PC-3 (cell line): ENCODE data around the gene VSTM4. TPM values are rescaled to one million over a fixed set of nuclear protein-coding genes. Genes with fewer than 3 reads are reported as not detected.
A peak's percentile ranks its signal among the peaks of the same experiment; 100 is the strongest.

Experiments used
- ATAC-seq: fragments of 200-7000 bp; cut with Tn5 transposase; 2 replicates; pipeline ENCODE4 v1.9.1; 2020; ENCODE audit warnings: mild to moderate bottlenecking, moderate library complexity
- BruUV-seq: library from RNA; stranded (reverse); fragments of 400-500 nt; replicated peaks from 2 replicates; lab custom pipeline; 2021; lab: Mats Ljungman, UMichigan
- CTCF ChIA-PET: fragments of 300-600 bp; sonication (Branson Sonifier 250); formaldehyde crosslinking; loops from one replicate; lab custom pipeline; 2022; ENCODE audit warnings: antibody characterized with exemption; lab: Charles Lee
- POLR2A ChIA-PET: fragments of 300-600 bp; sonication (Branson Sonifier 250); formaldehyde crosslinking; loops from one replicate; lab custom pipeline; 2022; ENCODE audit warnings: antibody characterized with exemption; ENCODE audit not compliant: unreplicated experiment; lab: Charles Lee
- DNase-seq: peaks from one replicate; pipeline ENCODE4 v3.0.0-alpha.2; 2015
- H2AFZ ChIP-seq: fragments of 300-600 bp; sonication (generic); 2 replicates; pipeline ENCODE4 v1.6.0; 2016; ENCODE audit warnings: antibody characterized with exemption, low read length
- H3F3A ChIP-seq: fragments of 300-600 bp; sonication (generic); one replicate; pipeline ENCODE4 v1.6.0; 2017; ENCODE audit warnings: antibody characterized with exemption, low read length, control low read depth, mild to moderate bottlenecking; ENCODE audit not compliant: unreplicated experiment
- H3K27ac ChIP-seq: fragments of 300-600 bp; sonication (generic); 2 replicates; pipeline ENCODE4 v1.5.1; 2016; ENCODE audit warnings: mild to moderate bottlenecking, low read length
- H3K27me3 ChIP-seq: fragments of 300-600 bp; sonication (generic); 2 replicates; pipeline ENCODE4 v1.6.1; 2016; ENCODE audit warnings: low read length, mixed read lengths
- H3K36me3 ChIP-seq: fragments of 300-600 bp; sonication (generic); 2 replicates; pipeline ENCODE4 v1.6.1; 2016; ENCODE audit warnings: low read depth, mixed run types, low read length, mixed read lengths
- H3K4me1 ChIP-seq: fragments of 300-600 bp; sonication (generic); 2 replicates; pipeline ENCODE4 v1.5.1; 2016; ENCODE audit warnings: low read length; ENCODE audit not compliant: insufficient read depth
- H3K4me2 ChIP-seq: fragments of 300-600 bp; sonication (generic); 2 replicates; pipeline ENCODE4 v1.6.0; 2016; ENCODE audit warnings: low read length
- H3K4me3 ChIP-seq: fragments of 300-600 bp; sonication (generic); 2 replicates; pipeline ENCODE4 v1.5.1; 2016; ENCODE audit warnings: mild to moderate bottlenecking, low read length, mixed read lengths
- H3K79me2 ChIP-seq: fragments of 300-600 bp; sonication (generic); 2 replicates; pipeline ENCODE4 v1.6.1; 2017; ENCODE audit warnings: low read length, mixed read lengths
- H3K9ac ChIP-seq: fragments of 300-600 bp; sonication (generic); 2 replicates; pipeline ENCODE4 v1.6.0; 2016; ENCODE audit warnings: mild to moderate bottlenecking, low read length
- H3K9me2 ChIP-seq: fragments of 300-600 bp; sonication (generic); replicated peaks from 2 replicates; pipeline ENCODE4 v1.6.1; 2016; ENCODE audit warnings: mixed run types, low read length, mixed read lengths
- H3K9me3 ChIP-seq: fragments of 300-600 bp; sonication (generic); 2 replicates; pipeline ENCODE4 v1.6.1; 2016; ENCODE audit warnings: low read length, mixed read lengths
- H4K20me1 ChIP-seq: fragments of 300-600 bp; sonication (generic); 2 replicates; pipeline ENCODE4 v1.6.1; 2016; ENCODE audit warnings: low read length, mixed read lengths
- EZH2 ChIP-seq: fragments of 300-600 bp; sonication (generic); IDR thresholded peaks from one replicate; pipeline ENCODE4 v1.6.1; 2017; ENCODE audit warnings: antibody characterized with exemption, mild to moderate bottlenecking, low read length; ENCODE audit not compliant: unreplicated experiment
- EZH2phosphoT487 ChIP-seq: fragments of 300-600 bp; sonication (generic); IDR thresholded peaks from 2 replicates; pipeline ENCODE4 v1.6.1; 2018; ENCODE audit warnings: mild to moderate bottlenecking, antibody characterized with exemption, low read length, borderline replicate concordance
- intact Hi-C: fragments of 100-400 bp; cut with micrococcal nuclease; formaldehyde crosslinking; loops from 2 replicates; pipeline ENCODE4 v1.9.0; 2023
- total RNA-seq: library from RNA; depleted of rRNA; stranded (reverse); fragments of >200 nt; gene quantifications from 2 replicates; pipeline ENCODE4 v1.2.3, GENCODE V29; 2014
- TF ChIP-seq, protein P1 (sequence below): fragments of 300-600 bp; sonication (generic); conservative IDR thresholded peaks from 2 replicates; pipeline ENCODE4 v1.5.1; 2017; ENCODE audit warnings: antibody characterized with exemption, low read depth, mild to moderate bottlenecking, low read length

Gene VSTM4
- total RNA-seq, 1 experiment from 2014 or later: not detected

DNA sequence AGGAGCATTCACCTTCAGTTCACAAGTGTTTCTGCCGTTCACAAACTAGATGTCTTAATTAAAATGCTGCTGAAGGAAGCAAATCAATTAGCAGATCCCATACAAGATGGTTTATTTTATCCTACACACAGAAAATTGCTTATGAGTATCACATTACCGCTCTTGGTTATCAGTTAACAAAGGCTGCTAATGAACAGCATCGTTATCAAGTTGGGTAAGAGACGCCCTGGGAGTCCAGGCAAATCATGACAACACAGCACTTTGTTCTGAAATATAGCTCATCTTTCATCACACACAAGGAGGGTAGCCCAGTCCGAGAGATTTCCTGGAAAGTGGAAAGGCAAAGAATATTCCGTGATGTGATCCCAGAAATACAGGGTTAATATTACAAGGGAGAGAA is 39.3 kb upstream of the VSTM4 start:
- H3K9ac ChIP-seq: no peak overlapping the region
- H3K27ac ChIP-seq: no peak overlapping the region
- H2AFZ ChIP-seq: no peak overlapping the region
- POLR2A ChIA-PET: no interaction called here
- ATAC-seq: no peak
- no peak overlapping the region for H3K4me3 ChIP-seq
- no peaks in the 10 kb centered on the region for H3K4me1 ChIP-seq
- H3K9me2 ChIP-seq: no peaks in the 10 kb centered on the region
- H3K4me2 ChIP-seq: no peak overlapping the region
- peaks cover 88% of the 10 kb centered on the region for H3K27me3 ChIP-seq
- CTCF ChIA-PET: no interaction called here
- H3K79me2 ChIP-seq: no peaks in the 10 kb centered on the region
- H4K20me1 ChIP-seq: no peaks in the 10 kb centered on the region
- intact Hi-C loops: no loop called here
- no peaks in the 10 kb centered on the region for H3F3A ChIP-seq
- BruUV-seq: no TSS peak
- H3K36me3 ChIP-seq: no peaks in the 10 kb centered on the region
- no peak for DNase-seq
- TF ChIP-seq EZH2: no peak
- TF ChIP-seq, protein P1, sequence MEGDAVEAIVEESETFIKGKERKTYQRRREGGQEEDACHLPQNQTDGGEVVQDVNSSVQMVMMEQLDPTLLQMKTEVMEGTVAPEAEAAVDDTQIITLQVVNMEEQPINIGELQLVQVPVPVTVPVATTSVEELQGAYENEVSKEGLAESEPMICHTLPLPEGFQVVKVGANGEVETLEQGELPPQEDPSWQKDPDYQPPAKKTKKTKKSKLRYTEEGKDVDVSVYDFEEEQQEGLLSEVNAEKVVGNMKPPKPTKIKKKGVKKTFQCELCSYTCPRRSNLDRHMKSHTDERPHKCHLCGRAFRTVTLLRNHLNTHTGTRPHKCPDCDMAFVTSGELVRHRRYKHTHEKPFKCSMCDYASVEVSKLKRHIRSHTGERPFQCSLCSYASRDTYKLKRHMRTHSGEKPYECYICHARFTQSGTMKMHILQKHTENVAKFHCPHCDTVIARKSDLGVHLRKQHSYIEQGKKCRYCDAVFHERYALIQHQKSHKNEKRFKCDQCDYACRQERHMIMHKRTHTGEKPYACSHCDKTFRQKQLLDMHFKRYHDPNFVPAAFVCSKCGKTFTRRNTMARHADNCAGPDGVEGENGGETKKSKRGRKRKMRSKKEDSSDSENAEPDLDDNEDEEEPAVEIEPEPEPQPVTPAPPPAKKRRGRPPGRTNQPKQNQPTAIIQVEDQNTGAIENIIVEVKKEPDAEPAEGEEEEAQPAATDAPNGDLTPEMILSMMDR: no peak
- no peak for TF ChIP-seq EZH2phosphoT487
- no peaks in the 10 kb centered on the region for H3K9me3 ChIP-seq

DNA sequence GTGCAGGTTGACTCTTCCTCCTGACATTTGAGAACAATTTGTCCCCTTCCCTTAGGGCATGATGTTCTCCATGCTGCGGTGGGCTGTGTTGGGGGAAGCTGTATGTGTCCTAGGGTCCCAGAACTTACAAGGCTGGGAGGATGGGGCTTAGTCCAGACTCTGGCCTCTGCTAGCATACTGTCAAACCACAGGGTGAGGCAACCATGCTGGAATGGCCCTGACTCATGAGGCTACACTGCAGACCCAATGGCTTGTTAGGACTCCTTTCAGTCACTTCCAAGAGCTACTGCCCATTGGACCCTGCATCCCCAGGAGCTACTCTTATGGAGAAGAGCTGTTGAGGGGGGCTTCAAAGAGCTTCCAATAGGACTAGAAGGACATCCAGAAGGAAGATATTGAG is 38.6 kb upstream of the VSTM4 start:
- H3K9ac ChIP-seq: no peak overlapping the region
- H3K4me2 ChIP-seq: no peak overlapping the region
- POLR2A ChIA-PET: no interaction called here
- no peak for ATAC-seq
- intact Hi-C loops: no loop called here
- no peaks in the 10 kb centered on the region for H3K9me3 ChIP-seq
- H3K4me1 ChIP-seq: no peaks in the 10 kb centered on the region
- H3K9me2 ChIP-seq: no peaks in the 10 kb centered on the region
- no peaks in the 10 kb centered on the region for H3K36me3 ChIP-seq
- no peak for DNase-seq
- BruUV-seq: no TSS peak
- H3K27me3 ChIP-seq: peaks cover 89% of the 10 kb centered on the region
- CTCF ChIA-PET: no interaction called here
- no peaks in the 10 kb centered on the region for H3F3A ChIP-seq
- TF ChIP-seq EZH2phosphoT487 (no peak), EZH2 (no peak)
- TF ChIP-seq, protein P1: no peak
- no peak overlapping the region for H3K27ac ChIP-seq
- H4K20me1 ChIP-seq: no peaks in the 10 kb centered on the region
- no peak overlapping the region for H2AFZ ChIP-seq
- no peaks in the 10 kb centered on the region for H3K79me2 ChIP-seq
- H3K4me3 ChIP-seq: no peak overlapping the region

DNA sequence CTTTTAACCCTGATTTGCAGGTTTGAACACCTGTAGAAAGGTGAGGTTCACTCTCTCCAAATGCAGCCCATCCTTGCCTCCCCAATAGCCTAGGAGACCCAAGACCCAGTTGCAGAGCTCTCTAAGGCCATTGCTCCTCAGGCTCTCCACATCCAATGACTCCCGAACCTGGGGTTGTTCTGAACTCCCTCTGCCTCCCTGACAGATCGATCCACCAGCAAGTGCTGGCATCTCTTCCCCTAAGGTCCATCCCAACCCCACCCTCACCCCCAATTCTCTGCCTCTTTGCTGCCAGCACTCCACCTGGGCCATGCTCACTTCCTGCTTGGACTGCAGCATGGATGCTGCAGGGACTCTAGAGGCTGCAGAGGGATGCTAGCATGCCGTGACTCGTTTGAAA is 37.8 kb upstream of the VSTM4 start:
- no peak for ATAC-seq

More for the DNA sequence above, 37.8 kb upstream of the VSTM4 start:
- no peak overlapping the region for H2AFZ ChIP-seq
- H3K79me2 ChIP-seq: no peaks in the 10 kb centered on the region
- H4K20me1 ChIP-seq: no peaks in the 10 kb centered on the region
- BruUV-seq: no TSS peak
- no peaks in the 10 kb centered on the region for H3K9me3 ChIP-seq
- H3K4me2 ChIP-seq: no peak overlapping the region
- no peak for DNase-seq
- H3K27me3 ChIP-seq: peaks cover 85% of the 10 kb centered on the region
- H3K4me1 ChIP-seq: no peaks in the 10 kb centered on the region
- CTCF ChIA-PET: no interaction called here
- H3K36me3 ChIP-seq: no peaks in the 10 kb centered on the region
- POLR2A ChIA-PET: no interaction called here
- intact Hi-C loops: no loop called here
- no peaks in the 10 kb centered on the region for H3F3A ChIP-seq
- no peak overlapping the region for H3K9ac ChIP-seq
- H3K27ac ChIP-seq: no peak overlapping the region
- peak; percentile 32 for TF ChIP-seq EZH2
- no peak for TF ChIP-seq EZH2phosphoT487
- H3K4me3 ChIP-seq: no peak overlapping the region
- no peaks in the 10 kb centered on the region for H3K9me2 ChIP-seq
